H1 (cell line): ENCODE results near the gene RNASE11. TPM values are rescaled to one million over a fixed set of nuclear protein-coding genes. Genes with fewer than 3 reads are reported as not detected.

ENCODE experiments used
- CTCF ChIA-PET: fragments of 300-600 bp; sonication (Branson Sonifier 250); formaldehyde crosslinking; loops from one replicate; lab custom pipeline; 2021; ENCODE audit not compliant: partially characterized antibody; lab: Charles Lee
- POLR2A ChIA-PET: fragments of 300-600 bp; sonication (Branson Sonifier 250); formaldehyde crosslinking; loops from one replicate; lab custom pipeline; 2021; ENCODE audit warnings: inconsistent platforms; ENCODE audit not compliant: partially characterized antibody; lab: Charles Lee
- DNase-seq, 2 experiments: peaks; one replicate each; pipeline versions ENCODE4 v3.0.0 to v3.0.0-alpha.2; 2010 to 2022; ENCODE audit warnings: low spot score in 2 of 2, low read depth in 1 of 2, mixed read lengths in 1 of 2
- FAIRE-seq: peaks from 2 replicates; lab custom pipeline; 2011; peaks lifted over from hg19 to GRCh38; lab: Jason Lieb, UNC
- H2AFZ ChIP-seq: 2 replicates; pipeline ENCODE4 v1.8.1; 2012; ENCODE audit warnings: low read length, inconsistent platforms
- H2AK5ac ChIP-seq: 2 replicates; pipeline ENCODE4 v1.6.1; 2013; ENCODE audit warnings: low read depth, low read length
- H2BK120ac ChIP-seq: replicated peaks from 2 replicates; pipeline ENCODE3; 2013; ENCODE audit warnings: low read depth, low read length, inconsistent platforms
- H2BK12ac ChIP-seq: 2 replicates; pipeline ENCODE4 v1.6.1; 2013; ENCODE audit warnings: low read depth, low read length
- H2BK15ac ChIP-seq: 2 replicates; pipeline ENCODE4 v1.6.1; 2013; ENCODE audit warnings: low read length
- H2BK20ac ChIP-seq: 2 replicates; pipeline ENCODE4 v1.6.1; 2013; ENCODE audit warnings: low read length
- H2BK5ac ChIP-seq: 2 replicates; pipeline ENCODE4 v1.6.1; 2013; ENCODE audit warnings: low read depth, low read length
- H3K14ac ChIP-seq: 2 replicates; pipeline ENCODE4 v1.6.1; 2013; ENCODE audit warnings: inconsistent platforms; ENCODE audit not compliant: insufficient read length
- H3K18ac ChIP-seq: 2 replicates; pipeline ENCODE4 v1.6.1; 2013; ENCODE audit warnings: low read length; ENCODE audit errors: extremely low read depth
- H3K23ac ChIP-seq: 2 replicates; pipeline ENCODE4 v1.6.1; 2013; ENCODE audit warnings: inconsistent platforms; ENCODE audit not compliant: insufficient read length
- H3K23me2 ChIP-seq: 2 replicates; pipeline ENCODE4 v1.6.1; 2013; ENCODE audit warnings: low read depth, low read length
- H3K27ac ChIP-seq: 2 replicates; pipeline ENCODE4 v1.6.1; 2011; ENCODE audit warnings: low read depth, low read length, inconsistent platforms
- H3K27me3 ChIP-seq, 4 experiments: replicated peaks in 1 of 4; 1 replicate in 1 of 4; 2 replicates in 3 of 4; pipeline versions ENCODE4 v1.6.1 to v1.8.1; 2011 to 2013; ENCODE audit warnings: low read length in 3 of 4, mild to moderate bottlenecking in 3 of 4, inconsistent platforms in 2 of 4, mixed read lengths in 2 of 4, moderate library complexity in 1 of 4; ENCODE audit not compliant: control insufficient read depth in 3 of 4, insufficient read depth in 3 of 4; ENCODE audit errors: extremely low read depth in 1 of 4
- H3K36me3 ChIP-seq, 4 experiments: 2 replicates each; pipeline versions ENCODE4 v1.6.1 to v1.8.1; 2011 to 2013; ENCODE audit warnings: mild to moderate bottlenecking in 4 of 4, low read length in 3 of 4, moderate library complexity in 2 of 4, control low read depth in 1 of 4, inconsistent platforms in 1 of 4; ENCODE audit not compliant: insufficient read depth in 4 of 4, control insufficient read depth in 2 of 4
- H3K4ac ChIP-seq: replicated peaks from 2 replicates; pipeline ENCODE3; 2013; ENCODE audit warnings: low read length, low read depth, mixed read lengths, inconsistent platforms; ENCODE audit not compliant: insufficient read length
- H3K4me1 ChIP-seq, 4 experiments: replicated peaks in 1 of 4; 1 replicate in 1 of 4; 2 replicates in 3 of 4; pipeline versions ENCODE4 v1.6.1 to v1.8.1; 2011 to 2013; ENCODE audit warnings: low read length in 3 of 4, inconsistent platforms in 2 of 4, mixed read lengths in 1 of 4; ENCODE audit not compliant: insufficient read depth in 4 of 4, control insufficient read depth in 3 of 4
- H3K4me2 ChIP-seq, 2 experiments: 2 replicates each; pipeline versions ENCODE4 v1.6.1 to v1.8.1; 2011 to 2013; ENCODE audit warnings: low read depth in 2 of 2, low read length in 2 of 2, control low read depth in 1 of 2, inconsistent platforms in 1 of 2, mild to moderate bottlenecking in 1 of 2; ENCODE audit not compliant: insufficient read depth in 1 of 2
- H3K4me3 ChIP-seq, 4 experiments: fragments of 200-600, 300-600 bp in 1 of 4; sonication (generic), shearing (Covaris generic), sonication (Bioruptor Twin) in 1 of 4; 2 replicates each; pipeline versions ENCODE4 v1.5.1 to v1.8.1; 2011 to 2016; ENCODE audit warnings: low read length in 4 of 4, low read depth in 3 of 4, control low read depth in 2 of 4, inconsistent platforms in 2 of 4, mild to moderate bottlenecking in 2 of 4, mixed read lengths in 1 of 4, moderate library complexity in 1 of 4; ENCODE audit not compliant: insufficient read depth in 2 of 4; ENCODE audit errors: extremely low read depth in 1 of 4
- H3K56ac ChIP-seq: replicated peaks from 2 replicates; pipeline ENCODE3; 2013; ENCODE audit warnings: low read depth, mild to moderate bottlenecking, mixed read lengths, low read length, inconsistent platforms; ENCODE audit not compliant: insufficient read length
- H3K79me1 ChIP-seq: 2 replicates; pipeline ENCODE4 v1.6.1; 2013; ENCODE audit warnings: low read depth, low read length, control low read depth
- H3K79me2 ChIP-seq, 2 experiments: 2 replicates each; pipeline versions ENCODE4 v1.6.1 to v1.8.1; 2012 to 2013; ENCODE audit warnings: low read length in 2 of 2, mild to moderate bottlenecking in 2 of 2, inconsistent platforms in 1 of 2; ENCODE audit not compliant: insufficient read depth in 2 of 2, control insufficient read depth in 1 of 2
- H3K9ac ChIP-seq, 4 experiments: replicated peaks in 1 of 4; 1 replicate in 1 of 4; 2 replicates in 3 of 4; pipeline versions ENCODE4 v1.6.1 to v1.8.1; 2011 to 2013; ENCODE audit warnings: low read depth in 3 of 4, low read length in 3 of 4, control low read depth in 2 of 4, mild to moderate bottlenecking in 2 of 4, moderate library complexity in 2 of 4, inconsistent platforms in 1 of 4; ENCODE audit errors: extremely low read depth in 1 of 4
- H3K9me3 ChIP-seq, 2 experiments: 2 replicates each; pipeline versions ENCODE4 v1.6.1 to v1.8.1; 2012 to 2013; ENCODE audit warnings: mild to moderate bottlenecking in 2 of 2, moderate library complexity in 2 of 2, control low read depth in 1 of 2, inconsistent platforms in 1 of 2, low read depth in 1 of 2, low read length in 1 of 2, mixed read lengths in 1 of 2; ENCODE audit not compliant: insufficient read depth in 2 of 2
- H4K20me1 ChIP-seq, 2 experiments: replicated peaks in 1 of 2; 2 replicates each; pipeline versions ENCODE3 to v1.8.1; 2011 to 2013; ENCODE audit warnings: inconsistent platforms in 2 of 2, low read length in 2 of 2, mild to moderate bottlenecking in 1 of 2; ENCODE audit not compliant: insufficient read depth in 2 of 2, control insufficient read depth in 1 of 2
- H4K5ac ChIP-seq: 2 replicates; pipeline ENCODE4 v1.6.1; 2013; ENCODE audit warnings: low read length, low read depth, mixed read lengths, inconsistent platforms; ENCODE audit not compliant: insufficient read length
- H4K8ac ChIP-seq: 2 replicates; pipeline ENCODE4 v1.8.0; 2013; ENCODE audit warnings: mild to moderate bottlenecking, moderate library complexity, low read length, inconsistent platforms; ENCODE audit not compliant: insufficient read depth; ENCODE audit errors: extremely low read depth
- H4K91ac ChIP-seq: replicated peaks from 2 replicates; pipeline ENCODE3; 2013; ENCODE audit warnings: low read length, mixed read lengths, inconsistent platforms; ENCODE audit not compliant: insufficient read length
- NRF1 ChIP-seq: IDR thresholded peaks from 2 replicates; pipeline ENCODE4 v1.6.1; 2011; ENCODE audit warnings: mild to moderate bottlenecking, low read depth, low read length, improper control_type of control experiment
- SUZ12 ChIP-seq: fragments of 200-600 bp; sonication (generic); IDR thresholded peaks from 2 replicates; pipeline ENCODE4 v1.6.1; 2012; ENCODE audit warnings: mild to moderate bottlenecking, inconsistent platforms, low read length, moderate library complexity, mixed read lengths
- TAF1 ChIP-seq: IDR thresholded peaks from 2 replicates; pipeline ENCODE4 v1.6.1; 2011; ENCODE audit warnings: mild to moderate bottlenecking, low read depth, low read length
- polyA plus RNA-seq, 7 experiments: library from polyadenylated mRNA; depleted of rRNA in 3 of 7; stranded (reverse) in 5 of 7; unstranded in 2 of 7; fragments of >200 nt in 5 of 7; fragments of 200-250 nt in 2 of 7; gene quantifications; 1 replicate in 5 of 7; 2 replicates in 1 of 7; 4 replicates in 1 of 7; pipeline versions ENCODE4 v1.2.1 to v1.2.3, GENCODE V29; 2011 to 2013; ENCODE audit warnings: missing spikeins in 2 of 7, mixed read lengths in 2 of 7
- total RNA-seq: library from RNA; stranded (reverse); fragmentation: NEBNext Ultra II Directional; extraction: Animal tissue kit (Norgen Biotek cat#: 25700); gene quantifications from 2 replicates; pipeline ENCODE4 v1.2.1, GENCODE V29; 2021

RNASE11 gene
- total and polyA plus RNA-seq, 2 of the 8 experiments (the other 6 are each of a cell fraction or from before 2014, with no cell fraction given), result not detected

- H3K9ac ChIP-seq, result no peak overlapping the region
- no peak overlapping the region for H4K5ac ChIP-seq
- no peak overlapping the region for H3K23ac ChIP-seq
- H3K79me2 ChIP-seq, result no peaks in the 10 kb centered on the region
- H2AK5ac ChIP-seq, result 0 out of 2 replicates have a peak overlapping the region, but pooled peaks have one; percentile 53
- H3K27ac ChIP-seq, result no peak overlapping the region
- peaks cover 16 to 17% of the 10 kb centered on the region in 2 experiments for H3K9me3 ChIP-seq
- no peaks in the 10 kb centered on the region for H3K79me1 ChIP-seq
- H3K56ac ChIP-seq, result no peak overlapping the region
- H4K91ac ChIP-seq, result no peak overlapping the region
- no peak overlapping the region for H3K18ac ChIP-seq
- POLR2A ChIA-PET, result interaction anchor here (0.6 to 1.8 kb wide), 2 partner anchors 110 to 161 kb away, joined by 4 read pairs; no protein-coding TSS in a partner anchor
- no peak overlapping the region for H2BK15ac ChIP-seq
- DNase-seq (no peak), FAIRE-seq (no peak)
- H3K27me3 ChIP-seq, result no peaks in the 10 kb centered on the region
- H3K4me3 ChIP-seq, result no peak overlapping the region
- no peak overlapping the region for H2BK20ac ChIP-seq
- no peak overlapping the region for H4K8ac ChIP-seq
- CTCF ChIA-PET, result interaction anchor here (1.1 to 2.2 kb wide), 5 partner anchors 14 to 100 kb away, joined by 3 to 9 read pairs (median 6); no protein-coding TSS in a partner anchor
- no peak overlapping the region for H3K4ac ChIP-seq
- H2BK12ac ChIP-seq, result no peak overlapping the region
- H3K36me3 ChIP-seq, result peaks cover 0 to 2% (median 0%) of the 10 kb centered on the region in 4 experiments; a peak in 2 of 8 replicates
- no peak overlapping the region for H2BK120ac ChIP-seq
- H2AFZ ChIP-seq, result no peak overlapping the region
- no peak overlapping the region for H2BK5ac ChIP-seq
- H3K14ac ChIP-seq, result no peak overlapping the region
- H4K20me1 ChIP-seq, result no peaks in the 10 kb centered on the region
- H3K4me2 ChIP-seq, result no peak overlapping the region
- no peaks in the 10 kb centered on the region for H3K23me2 ChIP-seq
- peaks cover 0 to 4% (median 0%) of the 10 kb centered on the region in 4 experiments; a peak in 1 of 7 replicates for H3K4me1 ChIP-seq
- TF ChIP-seq TAF1 (no peak), SUZ12 (no peak), NRF1 (no peak)
Measured at GRCh38 chr14:20569066-20569465, 18.7 kb downstream of the RNASE11 start.
